GM20000 (cell line): ENCODE measurements around the gene UNC5B.

Experiments
- DNase-seq: peaks from one replicate; pipeline ENCODE4 v3.0.0; 2012; ENCODE audit warnings: low spot score
- TF ChIP-seq, protein P1 (sequence below): IDR thresholded peaks from 2 replicates; pipeline ENCODE4 v1.5.1; 2012; ENCODE audit warnings: mild to moderate bottlenecking, control low read depth; ENCODE audit errors: extremely low read depth, missing control alignments

UNC5B gene

DNA sequence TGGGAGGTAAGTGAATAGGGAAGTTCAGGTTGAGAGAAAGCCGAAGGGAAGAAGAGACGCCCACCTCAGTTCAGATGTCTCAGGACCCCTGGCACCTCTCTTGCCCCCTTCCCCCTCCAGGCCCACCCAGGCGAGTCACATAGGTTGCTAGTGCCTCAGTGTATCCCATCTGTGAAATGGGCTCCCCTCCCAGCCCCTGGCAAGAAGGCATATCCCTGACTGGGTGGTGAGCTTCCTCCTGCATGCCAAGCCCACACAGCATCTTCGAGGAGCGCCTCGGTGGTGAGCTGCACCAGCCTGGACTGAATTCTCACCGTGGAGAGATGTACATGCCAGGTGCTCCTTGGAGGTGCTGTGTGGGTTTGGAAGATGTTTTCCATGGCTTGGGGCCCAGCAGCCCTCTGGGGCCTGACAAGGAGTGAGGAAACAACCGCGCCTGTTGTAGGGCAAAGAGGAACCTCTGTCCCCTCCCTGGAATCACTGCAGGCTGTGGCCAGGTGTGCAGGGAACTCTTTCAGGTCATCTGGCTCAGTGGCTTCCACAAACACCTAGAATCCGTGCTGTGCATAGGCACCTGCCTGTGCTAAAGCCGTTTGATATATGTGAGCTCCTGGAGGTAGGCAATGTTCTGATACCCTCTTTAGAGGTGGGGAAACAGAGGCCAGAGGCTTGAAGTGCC is 45.1 kb downstream of the UNC5B start:
- TF ChIP-seq, protein P1, sequence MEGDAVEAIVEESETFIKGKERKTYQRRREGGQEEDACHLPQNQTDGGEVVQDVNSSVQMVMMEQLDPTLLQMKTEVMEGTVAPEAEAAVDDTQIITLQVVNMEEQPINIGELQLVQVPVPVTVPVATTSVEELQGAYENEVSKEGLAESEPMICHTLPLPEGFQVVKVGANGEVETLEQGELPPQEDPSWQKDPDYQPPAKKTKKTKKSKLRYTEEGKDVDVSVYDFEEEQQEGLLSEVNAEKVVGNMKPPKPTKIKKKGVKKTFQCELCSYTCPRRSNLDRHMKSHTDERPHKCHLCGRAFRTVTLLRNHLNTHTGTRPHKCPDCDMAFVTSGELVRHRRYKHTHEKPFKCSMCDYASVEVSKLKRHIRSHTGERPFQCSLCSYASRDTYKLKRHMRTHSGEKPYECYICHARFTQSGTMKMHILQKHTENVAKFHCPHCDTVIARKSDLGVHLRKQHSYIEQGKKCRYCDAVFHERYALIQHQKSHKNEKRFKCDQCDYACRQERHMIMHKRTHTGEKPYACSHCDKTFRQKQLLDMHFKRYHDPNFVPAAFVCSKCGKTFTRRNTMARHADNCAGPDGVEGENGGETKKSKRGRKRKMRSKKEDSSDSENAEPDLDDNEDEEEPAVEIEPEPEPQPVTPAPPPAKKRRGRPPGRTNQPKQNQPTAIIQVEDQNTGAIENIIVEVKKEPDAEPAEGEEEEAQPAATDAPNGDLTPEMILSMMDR, result no peak
- no peak for DNase-seq

DNA sequence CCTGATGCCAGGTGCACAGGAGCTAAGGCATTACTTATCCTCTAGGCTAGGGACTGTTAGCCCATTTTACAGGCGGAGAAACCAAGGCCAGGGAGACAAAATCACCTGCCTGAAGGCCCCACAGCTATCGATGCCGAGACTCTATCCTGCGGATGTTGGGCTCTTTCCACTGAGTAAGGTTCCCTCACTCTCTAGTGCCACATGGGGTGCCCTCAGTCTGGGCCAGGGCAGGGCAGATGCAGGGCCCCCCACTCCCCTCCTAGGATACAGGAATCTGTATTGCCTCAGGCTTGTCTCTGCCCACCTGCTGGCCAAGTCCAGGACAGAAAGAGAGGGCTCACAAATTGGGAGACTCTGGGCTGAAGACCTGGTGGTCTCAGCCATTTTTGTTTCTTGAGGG is 45.7 kb downstream of the UNC5B start:
- DNase-seq, result no peak
- TF ChIP-seq, protein P1, result no peak

DNA sequence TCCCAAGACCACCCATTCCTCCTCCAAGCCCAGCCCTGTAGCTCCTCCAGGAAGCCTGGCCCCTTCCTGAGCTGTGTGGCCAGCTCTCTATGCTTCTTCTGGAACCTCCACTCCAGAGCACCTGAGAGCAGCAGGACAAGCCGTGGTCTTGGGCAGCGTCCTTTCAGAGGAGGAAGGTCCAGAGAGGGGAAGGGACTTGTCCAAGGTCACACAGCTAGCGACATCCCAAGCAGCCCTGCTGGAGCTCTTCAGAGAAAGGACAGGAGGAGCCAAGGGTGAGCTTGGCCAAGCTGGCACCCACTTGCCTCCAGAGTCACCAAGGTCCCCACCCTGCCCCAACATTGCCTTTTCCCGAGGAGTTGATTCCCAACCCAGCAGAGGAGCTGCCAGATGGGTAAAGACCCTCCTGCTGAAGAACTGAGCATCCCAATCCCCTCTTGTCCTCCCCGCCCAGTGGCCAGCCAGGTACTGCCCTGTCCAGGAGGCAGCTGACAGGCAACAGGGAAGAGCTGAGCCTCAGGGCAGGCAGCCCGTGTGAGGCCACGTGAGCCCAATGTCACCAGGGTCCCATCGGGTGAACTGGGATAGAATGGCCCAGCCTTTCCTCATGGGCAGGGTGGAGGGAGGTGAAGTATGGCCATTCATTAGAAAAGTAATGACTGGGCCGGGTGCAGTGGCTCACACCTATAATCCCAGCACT is 46.2 kb downstream of the UNC5B start:
- TF ChIP-seq, protein P1, result no peak
- no peak for DNase-seq

DNA sequence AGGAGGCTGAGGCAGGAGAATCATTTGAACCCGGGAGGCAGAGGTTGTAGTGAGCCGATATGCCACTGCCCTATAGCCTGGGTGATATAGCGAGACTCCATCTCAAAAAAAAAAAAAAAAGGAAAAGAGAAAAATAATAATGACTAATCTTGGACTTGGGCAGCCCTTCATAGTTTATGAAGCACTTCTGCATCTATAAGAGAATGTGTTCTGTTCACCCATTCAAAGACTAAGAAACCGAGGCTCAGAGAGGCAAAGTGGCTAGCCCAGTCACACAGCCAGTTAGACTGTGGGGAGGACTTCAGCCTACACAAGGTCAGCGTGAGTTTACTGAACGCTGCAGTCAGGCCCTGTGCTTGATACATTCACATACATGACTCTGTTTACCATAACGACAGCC is 46.9 kb downstream of the UNC5B start:
- TF ChIP-seq, protein P1, result no peak
- no peak for DNase-seq

DNA sequence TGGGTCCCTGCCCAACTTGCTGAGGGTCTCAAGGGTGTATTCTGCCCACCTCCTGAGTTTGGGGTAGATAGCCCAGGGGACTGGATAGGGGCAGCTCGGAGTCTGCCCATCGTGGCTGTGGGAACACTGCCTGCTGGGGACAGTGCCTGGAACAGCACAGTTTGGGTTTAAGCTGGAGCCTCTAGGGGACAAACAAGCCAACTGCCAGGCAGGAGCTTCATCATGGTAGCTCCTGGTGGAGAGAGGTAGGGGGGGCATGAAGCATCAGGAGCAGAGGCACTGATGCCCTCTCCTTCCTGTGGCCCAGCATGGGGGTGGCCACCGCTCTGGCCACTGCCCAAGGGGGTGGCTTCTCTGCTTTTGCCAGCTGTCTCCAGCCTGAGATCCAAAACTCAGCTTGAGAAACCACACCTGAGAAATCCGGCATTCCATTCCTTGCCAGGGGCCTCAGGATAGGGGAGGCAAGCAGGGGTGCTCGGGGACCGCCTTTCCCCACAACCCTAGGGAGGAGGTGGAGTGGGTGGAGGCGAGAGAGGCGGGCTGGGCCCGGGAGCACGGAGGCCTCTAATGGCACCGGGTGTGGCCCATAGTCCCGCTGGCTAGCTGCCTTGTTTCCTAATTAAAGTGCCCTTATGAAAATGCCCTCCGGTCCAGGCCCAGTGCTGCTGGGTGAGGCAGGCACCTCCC is 47.6 kb downstream of the UNC5B start:
- TF ChIP-seq, protein P1, result no peak
- no peak for DNase-seq

DNA sequence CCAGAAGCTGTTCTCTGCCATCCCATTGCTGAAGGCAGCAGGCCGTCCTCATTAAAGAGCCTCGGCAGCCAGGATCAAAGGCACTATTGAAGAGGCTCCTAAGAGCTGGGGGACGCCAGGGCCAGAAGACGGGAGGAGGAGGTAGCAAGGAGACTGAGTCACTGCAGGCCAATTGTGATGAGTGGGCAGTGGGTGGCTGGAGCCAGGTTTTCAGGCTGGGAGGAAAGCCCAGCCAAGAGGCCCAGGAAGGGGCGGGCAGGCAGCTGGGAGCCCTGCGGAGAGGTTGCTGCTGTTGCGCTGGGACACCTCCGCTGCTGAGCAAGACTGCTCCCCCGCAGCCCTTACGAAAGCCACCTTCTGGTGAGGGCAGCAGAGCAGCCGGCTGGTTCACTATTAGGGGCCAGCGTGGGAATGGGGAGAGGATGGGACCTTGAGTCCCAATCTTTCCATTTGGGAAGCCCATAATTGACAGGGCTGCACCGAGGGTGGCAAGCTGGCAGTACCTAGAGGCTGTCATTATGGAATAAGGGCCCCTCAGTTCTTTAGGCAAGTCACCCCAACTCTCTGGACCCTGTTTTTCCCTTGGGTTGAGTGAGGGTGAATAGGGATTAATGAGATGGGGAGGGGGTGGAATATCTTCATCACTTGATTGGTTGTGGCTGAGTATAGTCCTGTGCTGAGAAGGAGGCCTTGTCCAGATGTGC is 48.4 kb downstream of the UNC5B start:
- DNase-seq, result no peak
- TF ChIP-seq, protein P1, result no peak
